HG02610 (cell line): ENCODE results near the gene TP53I11.

Experiments
- ATAC-seq: cut with Tn5 transposase; IDR thresholded peaks from one replicate; pipeline ENCODE4 v1.9.1; 2021; ENCODE audit warnings: mild to moderate bottlenecking, moderate library complexity; ENCODE audit not compliant: unreplicated experiment

Gene TP53I11

DNA sequence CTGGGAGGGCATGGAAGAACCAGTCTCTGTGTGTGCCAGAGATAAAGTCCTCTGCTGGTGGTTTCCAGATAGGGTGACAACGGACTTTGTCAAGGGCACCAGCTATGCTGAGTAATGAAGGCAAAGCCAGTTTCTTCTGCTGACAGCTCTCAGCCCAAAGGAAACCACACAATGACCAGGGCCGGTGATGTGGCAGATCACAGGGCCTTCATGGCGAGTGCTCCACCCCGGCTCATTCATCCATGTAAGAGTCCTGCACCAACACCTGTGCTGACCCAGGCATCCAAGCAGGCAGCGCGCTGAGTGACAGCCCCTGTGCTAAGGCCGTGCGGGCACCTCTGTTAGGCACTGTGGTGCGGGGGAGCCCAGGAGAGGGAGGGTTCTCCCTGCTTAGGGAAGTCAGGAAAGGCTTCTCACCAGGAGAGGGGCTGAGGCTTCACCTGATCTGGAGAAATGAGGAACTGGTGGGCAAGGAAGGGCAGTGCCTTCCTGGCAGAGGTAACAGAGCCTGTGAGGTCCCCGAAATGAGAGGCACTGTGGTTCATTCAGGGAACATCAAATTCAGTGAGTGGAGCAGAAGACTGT lies 33.8 kb downstream of the TP53I11 start:
- ATAC-seq: peak; percentile 53

DNA sequence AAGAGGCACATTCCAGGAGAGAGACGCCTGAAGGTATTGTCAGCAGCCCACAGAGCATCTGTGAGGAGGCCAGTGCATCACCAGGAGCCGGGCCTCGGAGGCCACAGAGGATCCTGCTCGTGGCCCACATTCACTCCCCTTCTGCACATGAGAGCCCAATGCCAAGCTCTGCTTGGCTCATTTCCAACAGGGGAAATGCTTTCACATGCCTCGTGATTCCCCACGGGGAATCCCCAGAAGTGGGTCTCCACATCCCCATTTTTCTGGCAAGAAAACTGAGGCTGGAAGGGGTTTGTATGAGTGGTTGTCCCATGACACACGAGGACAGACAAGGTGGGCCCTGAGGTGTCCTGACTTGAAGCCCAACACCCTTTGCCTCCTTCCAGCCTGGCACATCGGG lies 34.4 kb downstream of the TP53I11 start:
- ATAC-seq: no peak

DNA sequence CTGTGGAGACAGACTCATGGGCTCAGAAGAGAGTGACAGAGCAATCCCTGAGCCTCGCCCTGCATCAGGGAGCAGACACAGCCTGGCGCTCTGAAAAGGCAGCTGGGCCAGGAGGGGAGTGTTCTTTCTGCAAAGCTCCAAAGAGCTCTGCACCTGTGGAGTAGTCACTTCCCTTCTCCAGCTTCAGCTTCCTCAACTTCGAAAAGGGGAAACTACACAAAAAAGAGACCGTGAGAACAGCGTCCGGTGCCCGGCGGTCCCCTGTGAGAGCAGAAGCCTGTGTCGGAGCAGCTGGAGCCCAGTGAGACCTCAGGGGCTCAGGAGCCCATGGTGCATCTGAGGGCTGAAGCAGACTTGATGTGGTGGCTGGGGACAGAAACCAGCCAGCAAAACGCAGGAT lies 35.1 kb downstream of the TP53I11 start:
- no peak for ATAC-seq

DNA sequence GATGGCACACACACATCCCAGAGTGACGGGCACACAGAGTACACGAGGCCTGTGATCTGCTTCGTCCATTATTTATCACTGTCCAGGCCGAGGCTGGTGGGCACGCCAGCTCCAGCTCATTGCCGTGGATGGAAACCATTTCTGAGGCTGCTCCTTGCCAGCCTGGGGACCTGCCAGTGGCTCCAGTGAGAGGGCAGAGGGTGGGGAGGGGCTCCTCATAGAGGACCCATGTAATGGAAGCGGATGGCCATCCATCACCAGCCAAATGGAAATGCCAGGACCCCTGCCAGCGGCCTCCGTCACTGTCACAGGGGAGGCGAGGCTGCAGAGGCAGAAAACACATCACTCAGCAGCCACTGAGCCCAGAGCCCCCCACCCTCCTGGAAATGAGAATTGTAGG lies 35.7 kb downstream of the TP53I11 start:
- ATAC-seq: no peak

DNA sequence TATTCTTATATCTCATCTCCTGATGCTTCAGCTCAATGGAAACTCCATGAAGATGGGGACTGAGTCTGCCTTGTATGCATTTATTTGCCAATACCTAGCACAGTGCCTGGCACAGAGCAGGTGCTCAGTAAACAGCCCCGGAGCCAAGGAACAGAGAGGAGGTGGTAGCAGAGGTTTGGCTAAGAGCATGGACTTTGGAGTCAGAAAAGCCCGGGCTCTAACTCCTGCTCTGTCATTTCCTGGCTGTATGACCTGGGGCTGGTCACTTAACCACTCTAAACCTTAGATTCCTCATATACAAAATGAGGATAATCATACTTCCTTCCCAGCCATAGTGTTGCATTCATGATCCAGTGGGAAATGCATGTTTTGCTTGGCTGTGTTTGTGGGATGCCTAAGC lies 36.6 kb downstream of the TP53I11 start:
- ATAC-seq: no peak

DNA sequence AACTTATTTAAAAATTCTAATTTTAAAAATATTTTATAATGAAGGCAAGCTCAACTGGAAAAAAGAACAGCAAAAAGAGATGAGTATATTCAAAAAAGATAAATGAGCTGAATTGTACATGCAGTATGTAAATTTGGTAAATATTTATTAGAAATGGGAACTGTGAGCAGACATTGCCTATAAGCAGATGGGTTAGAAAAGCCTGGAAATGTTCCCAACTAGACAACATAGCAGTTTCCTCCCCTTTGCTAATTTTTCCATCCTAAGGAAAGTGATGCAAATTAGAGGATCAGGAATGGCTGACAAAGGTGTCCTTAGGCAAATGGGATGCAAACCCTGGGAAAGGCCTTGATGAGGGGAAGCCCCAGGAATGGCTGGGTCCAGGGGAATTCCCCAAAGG lies 37.2 kb downstream of the TP53I11 start:
- ATAC-seq: no peak

DNA sequence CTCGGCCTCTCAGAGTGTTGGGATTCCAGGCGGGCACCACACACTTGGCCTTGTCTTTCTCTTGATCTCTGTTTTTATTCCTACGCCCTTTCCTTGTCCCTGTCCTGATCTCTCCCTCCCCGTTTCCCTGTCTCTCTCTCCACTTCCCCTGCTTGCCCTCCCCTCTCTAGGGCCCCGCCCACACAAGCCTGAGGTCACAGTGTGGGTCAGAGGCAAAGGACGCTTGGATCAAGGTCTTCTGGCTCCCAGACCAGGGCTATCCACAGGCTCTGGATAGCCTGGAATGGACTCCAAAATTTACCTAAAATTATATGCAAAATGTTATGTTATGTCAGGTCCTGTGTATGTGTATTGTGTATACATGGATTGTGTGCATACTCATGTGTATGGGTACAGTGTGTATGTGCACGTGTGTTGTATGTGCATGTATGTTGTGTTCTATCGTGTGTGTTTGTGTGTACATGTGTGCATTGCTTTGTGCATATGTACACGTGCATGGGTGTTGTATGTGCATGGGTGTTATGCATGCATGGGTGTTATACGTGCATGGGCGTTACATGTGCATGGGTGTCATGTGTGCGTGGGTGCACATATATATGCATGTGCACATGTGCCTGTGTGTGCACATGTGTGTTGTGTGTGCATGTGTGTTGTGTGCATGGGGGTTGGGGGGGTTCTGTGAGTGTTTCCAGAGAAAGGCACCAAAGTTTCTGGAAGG lies 38.3 kb downstream of the TP53I11 start:
- no peak for ATAC-seq

DNA sequence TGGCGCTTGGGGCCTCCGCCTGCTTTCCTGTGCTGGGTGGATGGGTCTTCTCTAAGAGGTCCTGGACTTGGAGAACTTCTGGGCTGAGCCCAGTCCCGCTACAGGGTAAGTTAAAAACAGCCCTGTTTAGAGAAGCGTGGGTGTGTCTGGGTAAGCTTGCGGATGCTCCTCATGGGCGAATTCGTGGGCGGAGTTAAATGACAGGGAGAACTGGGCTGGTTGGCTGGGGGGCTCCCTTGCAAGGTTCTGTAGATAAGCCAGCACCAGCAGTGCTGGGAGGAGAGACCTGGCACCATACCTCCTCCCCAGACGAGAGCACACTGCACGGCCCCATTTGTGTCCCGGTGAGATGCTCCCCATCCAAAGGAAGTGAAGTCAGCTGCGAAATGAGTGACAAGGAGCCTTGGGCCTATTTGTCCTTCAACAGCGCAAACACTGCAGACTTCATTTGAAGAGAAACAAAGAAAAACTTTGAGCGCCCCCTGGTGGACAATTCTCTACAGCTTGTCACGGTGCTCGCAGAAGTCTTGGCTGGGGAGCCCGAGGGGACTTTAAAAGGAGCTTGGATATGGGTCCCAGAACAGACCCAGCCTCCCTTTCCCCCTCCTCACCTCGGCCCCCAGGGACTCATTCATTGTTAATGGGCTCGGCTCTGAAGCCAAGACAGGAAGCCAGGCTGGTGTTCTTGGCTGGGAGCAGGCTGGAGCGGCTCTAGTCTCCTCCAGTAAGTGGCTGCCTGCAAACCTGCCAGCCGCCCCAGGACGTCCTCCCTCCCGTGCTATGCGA lies 39.5 kb downstream of the TP53I11 start:
- peak; percentile 46 for ATAC-seq

DNA sequence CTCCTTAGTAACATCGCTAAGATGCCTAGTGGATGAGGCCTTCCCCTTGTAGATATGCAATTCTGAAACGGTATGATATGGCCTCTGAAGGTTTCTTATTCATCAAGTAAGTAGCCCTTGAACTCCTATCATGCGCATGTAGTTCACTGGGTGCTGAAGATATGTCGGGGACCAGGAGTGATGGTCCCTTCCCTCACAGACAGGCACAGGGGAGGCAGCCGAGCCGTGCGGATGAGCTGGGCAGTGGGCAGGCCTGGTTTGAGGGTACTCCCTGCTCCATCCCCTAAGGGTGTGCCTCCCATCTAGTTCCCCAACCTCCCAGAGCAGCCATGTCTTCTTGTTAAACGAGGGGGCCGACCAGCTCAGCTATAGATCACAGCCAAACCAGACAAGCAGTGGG lies 40.1 kb downstream of the TP53I11 start:
- no peak for ATAC-seq

DNA sequence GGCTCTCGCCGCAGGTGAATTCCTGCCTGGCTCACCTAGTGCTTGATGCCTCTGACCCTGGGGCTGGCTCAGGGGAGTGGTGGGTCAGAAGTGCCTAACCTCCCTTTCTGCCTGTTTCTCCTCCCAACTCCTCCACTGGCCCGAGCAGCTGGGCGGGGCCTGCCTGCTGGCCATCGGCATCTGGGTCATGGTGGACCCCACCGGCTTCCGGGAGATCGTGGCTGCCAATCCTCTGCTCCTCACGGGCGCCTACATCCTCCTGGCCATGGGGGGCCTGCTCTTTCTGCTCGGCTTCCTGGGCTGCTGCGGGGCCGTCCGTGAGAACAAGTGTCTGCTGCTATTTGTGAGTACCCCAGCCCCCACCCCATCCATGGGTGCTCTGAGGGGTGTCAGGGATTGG lies 41.1 kb downstream of the TP53I11 start:
- ATAC-seq: no peak

DNA sequence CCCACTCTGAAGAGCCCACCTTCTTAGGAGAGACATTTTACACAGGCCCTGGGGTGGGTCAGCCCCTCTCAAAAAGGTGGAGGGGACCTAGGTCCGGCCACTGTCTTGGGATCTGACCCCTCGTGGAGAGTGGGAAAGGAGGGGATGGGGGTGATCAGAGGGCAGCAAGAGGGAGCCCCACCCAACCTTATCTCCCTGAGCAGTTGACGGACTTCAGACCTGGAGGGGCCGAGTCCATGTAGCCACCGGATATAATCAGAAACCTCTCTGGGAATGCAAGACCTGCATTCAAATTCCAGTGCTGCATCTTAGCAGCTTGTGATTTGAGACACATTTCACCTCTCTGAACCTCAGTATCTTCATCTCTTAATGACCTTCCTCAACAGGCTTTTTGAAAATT lies 44.0 kb downstream of the TP53I11 start:
- no peak for ATAC-seq

DNA sequence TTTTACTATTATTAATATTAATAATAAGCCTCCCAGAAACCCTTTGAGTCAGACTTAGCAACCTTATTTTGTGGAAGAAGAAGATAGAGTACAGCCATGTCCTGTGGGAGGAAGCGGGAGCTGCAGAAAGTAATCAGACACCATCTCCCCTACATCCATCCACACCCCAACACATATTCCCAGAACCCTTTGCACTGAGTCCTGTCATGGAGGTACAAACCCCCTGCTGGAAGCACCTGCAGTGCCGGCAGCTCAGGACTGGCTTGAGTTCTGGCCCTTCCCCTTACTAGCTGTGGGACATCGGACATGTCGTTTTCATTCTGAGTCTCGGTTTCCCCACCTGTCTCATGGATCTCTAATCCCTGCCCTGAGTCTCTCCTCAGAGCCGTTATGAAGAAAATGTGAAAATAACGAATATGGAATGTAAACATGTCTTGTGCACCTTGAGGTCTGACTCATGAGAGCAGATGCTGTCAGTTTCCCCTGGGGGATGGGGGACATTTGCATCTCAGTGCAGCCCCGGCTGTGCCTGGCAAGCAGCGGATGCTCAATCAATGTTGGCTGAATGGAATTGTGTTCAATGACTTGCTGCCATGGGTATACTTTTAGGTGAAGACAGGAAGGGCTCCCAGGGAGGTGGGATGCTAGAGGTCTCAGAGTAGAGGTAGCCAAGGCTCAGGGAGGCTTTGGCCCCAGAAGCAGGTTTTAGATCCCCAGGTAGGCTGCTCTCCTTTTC lies 45.4 kb downstream of the TP53I11 start:
- ATAC-seq: no peak

DNA sequence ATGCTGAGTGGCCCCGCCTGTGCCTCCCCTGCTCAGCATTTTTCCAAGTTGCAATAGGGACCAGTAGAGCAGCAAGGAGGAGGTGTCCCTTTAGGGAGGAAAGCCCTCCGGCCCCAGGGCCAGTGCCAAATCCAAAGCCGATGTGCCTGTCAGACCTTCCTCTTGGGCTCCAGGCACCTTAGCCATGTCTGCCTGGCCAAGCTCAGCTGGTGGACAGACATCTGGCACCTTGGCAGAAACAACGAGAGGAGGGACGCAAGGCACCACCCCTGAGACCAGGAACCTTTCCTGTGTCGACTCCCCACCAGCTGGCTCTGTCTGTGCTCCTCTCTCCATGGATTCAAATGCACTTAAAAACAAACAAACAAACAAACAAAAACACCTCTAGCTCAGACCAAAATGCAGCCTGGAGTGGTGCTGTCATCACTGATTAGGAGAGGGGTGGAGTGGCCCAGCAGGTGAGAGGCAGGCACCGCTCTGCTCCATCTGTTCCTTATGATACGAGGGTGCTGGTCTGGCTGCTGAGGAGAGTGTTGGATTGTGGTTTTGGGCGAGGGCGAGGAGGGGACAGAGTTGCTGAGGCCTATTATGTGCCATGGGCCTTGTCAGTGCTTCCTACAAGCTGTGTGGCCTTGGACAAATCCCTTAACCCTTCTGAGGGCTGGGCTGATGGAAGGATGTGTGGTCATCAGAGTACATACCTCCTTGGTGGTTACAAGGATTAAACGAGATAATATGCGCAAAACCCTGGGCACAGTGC lies 46.2 kb downstream of the TP53I11 start:
- ATAC-seq: no peak

DNA sequence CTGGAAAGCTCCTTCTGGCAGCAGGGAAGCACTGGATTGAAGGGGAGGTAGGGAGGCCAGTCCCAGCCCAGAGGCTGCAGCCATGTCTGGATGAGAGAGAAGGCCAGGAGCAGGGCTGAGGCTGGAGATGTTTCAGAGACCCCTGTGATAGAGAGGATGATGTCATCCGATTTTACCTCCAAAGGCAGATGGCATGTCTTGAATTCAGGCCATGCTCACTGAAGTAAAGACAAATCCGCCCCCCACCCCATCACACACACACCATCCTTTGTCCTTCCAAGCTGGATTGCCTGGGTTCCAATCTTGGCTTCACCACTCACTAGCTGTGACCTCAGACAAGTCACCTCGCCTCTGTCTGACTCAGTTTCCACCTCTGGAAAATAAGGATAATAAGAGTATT lies 47.2 kb downstream of the TP53I11 start:
- ATAC-seq: no peak

DNA sequence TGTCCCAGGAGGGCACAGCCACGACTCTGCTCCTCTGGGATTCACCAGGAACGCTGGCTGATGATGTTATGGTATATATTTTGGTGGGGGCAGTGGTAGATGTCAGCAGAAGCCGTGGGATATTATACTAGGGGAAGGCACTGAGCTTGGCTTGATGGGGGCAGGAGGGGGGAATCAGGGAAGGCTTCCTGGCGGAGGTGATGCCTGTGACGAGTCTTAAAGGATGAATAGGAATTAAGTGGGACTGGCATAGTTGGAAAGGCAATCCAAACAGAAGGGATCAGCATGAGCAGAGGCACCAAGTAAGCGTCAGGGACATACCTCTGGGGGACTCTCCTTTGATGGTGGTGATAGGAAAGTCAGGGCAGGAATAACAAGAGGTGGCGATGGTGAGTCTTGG lies 47.6 kb downstream of the TP53I11 start:
- ATAC-seq: no peak

DNA sequence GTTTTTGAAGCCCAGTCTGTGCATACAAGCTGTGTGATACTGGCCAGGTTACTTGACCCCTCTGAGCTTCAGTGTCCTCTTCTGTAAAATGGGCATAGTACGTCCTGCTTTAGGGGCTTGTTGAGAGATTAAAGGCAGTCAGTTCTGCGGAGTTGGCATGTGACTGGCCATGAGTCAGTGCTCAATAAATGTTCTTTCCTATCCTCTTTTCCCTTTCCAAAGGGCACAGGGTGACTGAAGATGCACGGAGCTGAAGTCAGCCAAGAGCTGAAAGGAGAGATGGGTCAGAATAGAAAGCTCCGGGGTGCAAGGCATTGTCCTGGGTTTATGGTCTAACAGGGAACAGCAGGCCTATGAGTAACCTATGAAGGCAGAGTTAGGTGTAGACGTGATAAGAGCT lies 48.9 kb downstream of the TP53I11 start:
- no peak for ATAC-seq

DNA sequence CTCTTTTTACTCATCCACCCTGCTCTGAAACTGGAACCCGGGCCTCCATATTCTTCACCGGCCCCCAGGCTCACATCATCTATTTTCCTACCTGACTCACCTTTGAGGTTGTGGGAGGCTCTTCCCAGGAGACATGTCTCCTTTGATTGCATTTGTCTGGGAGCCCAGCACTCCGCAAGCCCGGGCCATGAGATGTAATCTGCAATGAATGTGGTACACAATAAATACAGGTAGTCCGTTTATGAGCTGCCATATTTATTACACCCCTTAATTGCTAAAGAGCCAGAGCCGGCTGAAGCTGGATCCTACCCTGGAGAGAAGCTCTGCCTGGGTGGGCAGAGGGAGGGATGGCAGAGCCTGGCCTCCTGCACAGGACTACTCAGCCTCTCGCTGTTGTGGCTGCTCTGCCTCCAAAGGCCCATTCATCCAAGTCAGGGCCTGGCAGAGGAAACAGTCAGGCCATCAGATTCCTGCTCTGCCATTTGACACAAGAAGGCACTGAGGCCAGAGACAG lies 49.5 kb downstream of the TP53I11 start:
- ATAC-seq: no peak

DNA sequence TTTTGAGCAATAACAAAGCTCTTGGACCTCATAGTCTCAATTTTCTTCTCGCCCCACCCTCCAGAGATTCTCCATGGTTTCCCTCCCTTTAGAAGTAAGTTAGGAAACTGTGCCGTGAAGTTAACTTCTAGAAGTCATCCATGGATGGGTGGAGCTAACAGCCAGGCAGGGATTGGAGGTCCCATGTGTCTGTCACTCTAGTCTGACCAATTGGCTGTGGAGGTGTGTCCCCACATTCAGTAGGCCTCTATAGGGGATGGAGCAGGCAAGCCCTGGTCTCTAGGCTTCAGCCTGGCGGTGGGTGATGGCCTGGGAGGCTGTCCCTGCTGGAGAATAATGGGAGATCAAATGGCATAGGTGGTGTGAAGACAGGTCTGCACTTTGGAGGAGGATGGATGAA lies 50.7 kb downstream of the TP53I11 start:
- ATAC-seq: no peak

DNA sequence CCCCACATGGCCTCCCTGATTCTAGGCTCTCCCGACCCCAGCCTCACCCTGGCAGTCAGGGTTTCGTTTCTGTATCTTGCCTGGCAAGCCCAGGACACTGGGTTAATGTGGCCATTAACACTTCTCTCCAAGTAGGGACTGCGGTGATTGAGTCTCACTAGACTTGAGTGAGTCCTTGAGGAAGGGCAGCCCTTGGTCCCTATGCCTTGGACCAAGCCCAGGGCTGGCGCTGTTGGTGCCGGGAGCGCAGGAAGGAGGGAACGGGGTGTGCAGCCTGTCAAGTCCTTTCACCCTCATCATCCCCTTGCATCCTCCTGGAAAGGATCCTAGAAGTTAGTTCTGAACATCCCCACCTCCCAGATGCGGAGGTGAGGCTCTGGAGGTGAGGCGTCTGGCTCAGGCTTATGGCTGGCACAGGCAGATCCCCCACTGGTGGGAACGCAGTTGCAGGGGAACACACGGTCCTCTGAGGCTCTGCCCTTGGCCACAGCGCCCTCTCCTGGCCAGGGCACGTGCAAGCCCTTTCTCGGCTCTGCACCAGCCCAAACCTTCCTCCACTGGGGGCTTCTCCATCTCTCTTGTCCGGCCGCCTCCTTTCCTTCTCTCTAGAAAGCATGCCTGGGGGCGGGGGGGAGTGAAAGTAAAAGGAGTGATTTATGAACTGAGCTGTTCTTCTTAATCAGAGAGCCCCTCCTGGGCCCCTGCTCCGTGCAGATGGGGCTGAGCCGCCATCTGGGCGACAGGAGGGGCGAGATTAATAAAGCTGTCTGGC lies 56.7 kb downstream of the TP53I11 start:
- peak; percentile 64 for ATAC-seq

DNA sequence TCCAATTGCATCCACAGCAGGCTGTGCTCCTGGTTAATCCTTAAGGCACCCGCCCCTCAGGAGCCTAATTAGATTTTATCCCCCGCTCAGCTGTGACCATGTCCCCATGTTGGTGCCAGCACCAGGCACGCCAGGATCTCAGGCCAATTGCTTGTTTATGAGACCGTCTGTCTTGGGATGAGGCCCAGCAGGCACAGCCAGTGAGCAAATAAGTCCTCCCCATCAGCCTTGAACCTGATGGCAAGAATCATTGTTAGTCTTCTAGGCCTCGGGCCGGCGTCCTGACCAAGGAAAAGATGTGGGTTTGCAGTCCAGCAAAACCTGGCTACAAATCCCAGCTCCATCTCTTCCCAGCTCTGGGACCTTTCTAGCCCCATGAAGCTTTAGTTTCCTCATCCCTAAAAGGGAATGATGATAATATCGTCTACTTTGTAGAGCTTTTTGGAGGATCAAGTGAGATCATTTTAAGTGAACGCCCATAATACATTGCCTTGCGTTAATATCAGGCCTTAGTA lies 57.3 kb downstream of the TP53I11 start:
- ATAC-seq: no peak
